Frontal cortex (tissue), 4 donors: ENCODE measurements around the gene IFIH1. TPM values are rescaled to one million over a fixed set of nuclear protein-coding genes. Genes with fewer than 3 reads are reported as not detected.

Experiments
- DNase-seq, 2 donors: peaks; one replicate each; pipeline ENCODE4 v3.0.0; 2012; ENCODE audit warnings: low spot score in 2 of 2
- FAIRE-seq: peaks from 2 replicates; lab custom pipeline; 2012; peaks lifted over from hg19 to GRCh38; lab: Jason Lieb, UNC
- total RNA-seq: library from RNA; depleted of rRNA; stranded (reverse); fragments of >200 nt; gene quantifications from one replicate; pipeline ENCODE4 v1.2.3, GENCODE V29; 2014
- donor health status: control.
- donor health status: control.
- donor health status: control.

The IFIH1 gene
- total RNA-seq, result 2.0 TPM

GRCh38 chr2:162318328-162319180 is at the start of gene IFIH1:
IFIH1 (minus strand) TSS chr2:162318684; CDS start chr2:162318307, 377 bp downstream.
- FAIRE-seq (no peak), DNase-seq (peak; percentile 81)

- DNase-seq, result no peak
- no peak for FAIRE-seq
These were observed 46.9 kb upstream of the IFIH1 start for GRCh38 chr2:162365392-162365791.

GRCh38 chr2:162344617-162344950 is 26.1 kb upstream of the IFIH1 start:
- no peak for FAIRE-seq
- DNase-seq, result no peak

GRCh38 chr2:162343824-162344616 is 25.5 kb upstream of the IFIH1 start, which contains the start of gene GCA:
GCA (plus strand) TSS chr2:162344132; CDS start chr2:162344249, 117 bp downstream.
- FAIRE-seq (peak; percentile 54), DNase-seq (peak; percentile 82 to 87)

- DNase-seq (no peak), FAIRE-seq (no peak)
These were observed 25.0 kb upstream of the IFIH1 start for GRCh38 chr2:162343492-162343823.

- no peak for DNase-seq
- no peak for FAIRE-seq
These were observed 24.4 kb upstream of the IFIH1 start for GRCh38 chr2:162342841-162343240.

- FAIRE-seq (no peak), DNase-seq (no peak)
These were observed 23.8 kb upstream of the IFIH1 start for GRCh38 chr2:162342321-162342720.

- FAIRE-seq, result no peak
- DNase-seq, result no peak
These were observed 22.3 kb upstream of the IFIH1 start for GRCh38 chr2:162340822-162341221.

GRCh38 chr2:162337868-162338267 is 19.4 kb upstream of the IFIH1 start:
- no peak for FAIRE-seq
- no peak for DNase-seq

GRCh38 chr2:162333968-162334367 is 15.5 kb upstream of the IFIH1 start:
- no peak for DNase-seq
- no peak for FAIRE-seq

- FAIRE-seq (no peak), DNase-seq (no peak)
These were observed 12.4 kb upstream of the IFIH1 start for GRCh38 chr2:162330881-162331280.

- FAIRE-seq, result no peak
- no peak for DNase-seq
These were observed 10.1 kb upstream of the IFIH1 start for GRCh38 chr2:162328424-162329157.

- no peak for FAIRE-seq
- no peak for DNase-seq
These were observed 9.3 kb upstream of the IFIH1 start for GRCh38 chr2:162327806-162328205.

GRCh38 chr2:162327134-162327769 is 8.8 kb upstream of the IFIH1 start:
- DNase-seq (no peak), FAIRE-seq (no peak)

- no peak for FAIRE-seq
- DNase-seq, result no peak
These were observed 6.5 kb upstream of the IFIH1 start for GRCh38 chr2:162324953-162325352.

GRCh38 chr2:162320864-162321517 is 2.5 kb upstream of the IFIH1 start:
- FAIRE-seq (no peak), DNase-seq (no peak)

GRCh38 chr2:162317861-162318327 is 590 bp downstream of the IFIH1 start:
- DNase-seq, result peak in 1 of 2 donors; percentile 20
- FAIRE-seq, result no peak

GRCh38 chr2:162317058-162317742 is 1.3 kb downstream of the IFIH1 start:
- no peak for DNase-seq
- FAIRE-seq, result no peak

GRCh38 chr2:162316590-162316989 is 1.9 kb downstream of the IFIH1 start:
- DNase-seq, result no peak
- no peak for FAIRE-seq
